HepG2 (cell line): ENCODE data around the gene COL18A1. TPM values are rescaled to one million over a fixed set of nuclear protein-coding genes. Genes with fewer than 3 reads are reported as not detected.

ENCODE experiments used
- ARID4A ChIP-seq: sonication (generic); formaldehyde crosslinking; IDR thresholded peaks from 2 replicates; pipeline ENCODE4 v1.5.0; 2020; ENCODE audit warnings: mild to moderate bottlenecking, missing genetic modification reagents, borderline replicate concordance
- ATAD3A ChIP-seq: sonication (generic); formaldehyde crosslinking; IDR thresholded peaks from 2 replicates; pipeline ENCODE4 v1.4.0; 2020; ENCODE audit warnings: missing genetic modification reagents
- CENPBD1 ChIP-seq: sonication (generic); formaldehyde crosslinking; IDR thresholded peaks from 2 replicates; pipeline ENCODE4 v1.8.0; 2022; ENCODE audit warnings: missing genetic modification reagents, low read depth, mild to moderate bottlenecking, borderline replicate concordance
- E2F2 ChIP-seq: sonication (generic); formaldehyde crosslinking; IDR thresholded peaks from 2 replicates; pipeline ENCODE4 v1.4.0; 2020; ENCODE audit warnings: missing genetic modification reagents, borderline replicate concordance
- ETV6 ChIP-seq: sonication (generic); formaldehyde crosslinking; conservative IDR thresholded peaks from 2 replicates; pipeline ENCODE4 v1.4.0; 2020; ENCODE audit warnings: missing genetic modification reagents
- FOXJ3 ChIP-seq: sonication (generic); formaldehyde crosslinking; IDR thresholded peaks from 2 replicates; pipeline ENCODE4 v1.4.0; 2020; ENCODE audit warnings: missing genetic modification reagents, mild to moderate bottlenecking, borderline replicate concordance
- KMT2B ChIP-seq: IDR thresholded peaks from 2 replicates; pipeline ENCODE4 v1.6.1; 2016; ENCODE audit warnings: missing genetic modification reagents, missing compliant biosample characterization
- MEIS2 ChIP-seq: sonication (generic); formaldehyde crosslinking; IDR thresholded peaks from 2 replicates; pipeline ENCODE4 v1.9.0; 2021; ENCODE audit warnings: mild to moderate bottlenecking, missing genetic modification reagents
- NCOR1 ChIP-seq: fragments of 200-600 bp; sonication (generic); IDR thresholded peaks from 2 replicates; pipeline ENCODE4 v1.7.0; 2017; ENCODE audit warnings: antibody characterized with exemption, low read length, borderline replicate concordance
- NFE2 ChIP-seq: sonication (generic); formaldehyde crosslinking; IDR thresholded peaks from 2 replicates; pipeline ENCODE4 v1.4.0; 2020; ENCODE audit warnings: missing genetic modification reagents
- SAP130 ChIP-seq: IDR thresholded peaks from 2 replicates; pipeline ENCODE4 v1.6.1; 2016; ENCODE audit warnings: low read depth
- TRIM22 ChIP-seq: fragments of 450-650 bp; IDR thresholded peaks from 2 replicates; pipeline ENCODE4 v1.6.1; 2017
- ZC3H4 ChIP-seq: sonication (generic); formaldehyde crosslinking; IDR thresholded peaks from 2 replicates; pipeline ENCODE4 v1.4.0; 2020; ENCODE audit warnings: missing genetic modification reagents, borderline replicate concordance
- ZKSCAN1 ChIP-seq: fragments of 150-350 bp; IDR thresholded peaks from 2 replicates; pipeline ENCODE4 v1.6.1; 2014; ENCODE audit warnings: low read length
- ZNF121 ChIP-seq: sonication (generic); formaldehyde crosslinking; IDR thresholded peaks from 2 replicates; pipeline ENCODE4 v1.5.0; 2020; ENCODE audit warnings: mild to moderate bottlenecking, missing genetic modification reagents
- ZNF136 ChIP-seq: sonication (generic); formaldehyde crosslinking; IDR thresholded peaks from 2 replicates; pipeline ENCODE4 v1.8.1; 2022; ENCODE audit warnings: low read depth, mild to moderate bottlenecking, moderate library complexity, missing genetic modification reagents
- ZNF510 ChIP-seq: sonication (generic); formaldehyde crosslinking; IDR thresholded peaks from 2 replicates; pipeline ENCODE4 v1.4.0; 2020; ENCODE audit warnings: low read depth, mild to moderate bottlenecking, missing genetic modification reagents
- ZNF607 ChIP-seq: sonication (generic); formaldehyde crosslinking; IDR thresholded peaks from 2 replicates; pipeline ENCODE4 v1.5.1; 2020; ENCODE audit warnings: missing genetic modification reagents, mild to moderate bottlenecking, borderline replicate concordance
- ZNF678 ChIP-seq: sonication (generic); formaldehyde crosslinking; IDR thresholded peaks from 2 replicates; pipeline ENCODE4 v1.4.0; 2020; ENCODE audit warnings: mild to moderate bottlenecking, missing genetic modification reagents
- ZNF772 ChIP-seq: sonication (generic); formaldehyde crosslinking; IDR thresholded peaks from 2 replicates; pipeline ENCODE4 v1.5.0; 2020; ENCODE audit warnings: mild to moderate bottlenecking, missing genetic modification reagents
- ZNF781 ChIP-seq: sonication (generic); formaldehyde crosslinking; IDR thresholded peaks from 2 replicates; pipeline ENCODE4 v1.5.1; 2020; ENCODE audit warnings: borderline replicate concordance, mild to moderate bottlenecking, missing genetic modification reagents; ENCODE audit errors: not compliant biosample characterization
- polyA plus RNA-seq, 8 experiments: library from polyadenylated mRNA; depleted of rRNA in 3 of 8; stranded (reverse) in 7 of 8; unstranded in 1 of 8; fragments of >200 nt; fragmentation: Illumina TruSeq in 4 of 8; extraction: Trizol in 4 of 8; gene quantifications; 2 replicates each; pipeline versions ENCODE4 v1.2.1 to v1.2.3, GENCODE V29; 2011 to 2016; ENCODE audit warnings: low read depth in 4 of 8, missing spikeins in 1 of 8, mixed read lengths in 1 of 8; ENCODE audit not compliant: insufficient read depth in 1 of 8
- total RNA-seq, 5 experiments: library from RNA; depleted of rRNA; stranded (reverse); fragments of >200 nt; fragmentation: Illumina TruSeq; extraction: Trizol; gene quantifications; 2 replicates each; pipeline ENCODE4 v1.2.3, GENCODE V29; 2016; ENCODE audit warnings: low read depth in 1 of 5

COL18A1 gene
- total and polyA plus RNA-seq, 2 of the 13 experiments (the other 11 are each of a cell fraction or from before 2014, with no cell fraction given) = 79.0 to 102 TPM

GRCh38 chr21:45472445-45473365 lies 67.7 kb downstream of the COL18A1 start (continued):
- TF ChIP-seq ARID4A (CRISPR knock-in tag) (peak; percentile 49), NFE2 (no peak), NCOR1 (no peak; the same call in 1 of the 2 replicates), CENPBD1 (CRISPR knock-in tag) (no peak), ZNF607 (CRISPR knock-in tag) (no peak), ATAD3A (CRISPR knock-in tag) (no peak), ZC3H4 (no peak), KMT2B (no peak), ZNF136 (no peak), TRIM22 (no peak), ETV6 (no peak), ZNF678 (CRISPR knock-in tag) (no peak), ZKSCAN1 (no peak), E2F2 (0 out of 2 replicates have a peak, but pooled peaks have one; percentile 34), MEIS2 (CRISPR knock-in tag) (no peak), ZNF781 (CRISPR knock-in tag) (no peak), FOXJ3 (CRISPR knock-in tag) (no peak), SAP130 (CRISPR knock-in tag) (peak; percentile 34; the same call in 1 of the 2 replicates), ZNF510 (CRISPR knock-in tag) (no peak), ZNF121 (CRISPR knock-in tag) (no peak), ZNF772 (CRISPR knock-in tag) (peak; percentile 47; the same call in 1 of the 2 replicates)
